Erythroblast (primary cell): ENCODE measurements around the gene SLC39A11.
"Not testable (repeated sequence)": the region's sequence is repeated elsewhere in the genome, so short reads cannot be mapped to it uniquely, and the experiment has no call there.

Experiments used
- DNase-seq, 2 experiments: peaks; one replicate each; lab custom pipeline; 2025; lab: John Stamatoyannopoulos, UW
- GATA1 ChIP-seq: IDR thresholded peaks from 2 replicates; pipeline ENCODE4 v1.6.1; 2011; ENCODE audit warnings: low read depth, mild to moderate bottlenecking, control low read depth, low read length, moderate library complexity
- POLR2A ChIP-seq: IDR thresholded peaks from 2 replicates; pipeline ENCODE4 v1.6.1; 2011; ENCODE audit warnings: mild to moderate bottlenecking, low read length

SLC39A11 gene

DNA sequence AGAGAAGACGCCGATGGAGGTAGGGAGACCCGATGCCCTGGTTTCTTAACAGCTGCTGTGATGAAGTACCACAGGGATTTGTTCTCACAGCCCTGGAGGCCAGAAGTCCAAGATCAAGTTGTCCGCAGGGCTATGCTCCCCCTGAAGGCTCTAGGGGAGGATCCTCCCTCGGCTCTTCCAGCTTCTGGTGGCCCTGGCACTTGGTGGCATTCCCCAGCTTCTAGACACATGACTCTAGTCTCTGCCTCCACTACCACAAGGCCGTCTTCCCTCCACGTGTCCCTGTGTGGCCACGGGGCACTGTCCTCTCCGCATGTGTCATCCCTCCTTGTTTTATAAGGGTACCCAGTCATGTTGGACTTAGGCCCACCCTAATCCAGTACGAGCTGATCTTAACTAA, 375.2 kb downstream of the SLC39A11 start:
- TF ChIP-seq POLR2A (no peak), GATA1 (no peak)

DNA sequence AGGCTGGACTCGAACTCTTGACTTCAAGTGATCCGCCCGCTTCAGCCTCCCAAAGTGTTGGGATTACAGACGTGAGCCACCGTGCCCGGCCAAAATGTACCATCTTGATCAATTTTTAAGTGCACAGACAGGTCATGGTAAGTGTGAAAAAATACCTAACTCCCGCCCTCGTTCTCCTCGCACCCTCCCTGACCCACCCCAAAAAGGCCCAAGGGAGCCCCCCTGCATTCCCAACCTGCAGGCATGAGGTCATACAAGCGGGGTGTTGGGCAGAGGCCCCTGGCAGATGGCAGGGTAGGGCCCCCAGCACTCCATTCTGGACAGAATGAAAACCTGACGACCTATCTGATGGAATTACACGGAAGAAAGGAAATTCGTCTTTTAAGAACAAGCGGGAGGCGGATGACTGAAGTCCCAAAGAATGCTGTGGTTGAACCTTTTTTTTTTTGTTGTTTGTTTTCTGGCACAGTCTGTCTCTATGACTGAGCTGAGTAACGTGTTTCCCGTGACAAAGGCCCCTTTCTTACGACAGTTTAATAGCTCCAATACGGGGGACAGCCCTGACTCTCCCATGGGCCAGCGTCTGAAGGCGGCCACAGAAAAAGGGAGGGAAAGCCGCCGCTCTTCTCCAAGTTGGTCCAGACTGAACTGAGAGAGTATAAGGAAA, 376.4 kb downstream of the SLC39A11 start:
- DNase-seq, result no peak
- TF ChIP-seq GATA1, result no peak
- no peak for TF ChIP-seq POLR2A

More for the DNA sequence above, 375.2 kb downstream of the SLC39A11 start:
- DNase-seq, result no peak

DNA sequence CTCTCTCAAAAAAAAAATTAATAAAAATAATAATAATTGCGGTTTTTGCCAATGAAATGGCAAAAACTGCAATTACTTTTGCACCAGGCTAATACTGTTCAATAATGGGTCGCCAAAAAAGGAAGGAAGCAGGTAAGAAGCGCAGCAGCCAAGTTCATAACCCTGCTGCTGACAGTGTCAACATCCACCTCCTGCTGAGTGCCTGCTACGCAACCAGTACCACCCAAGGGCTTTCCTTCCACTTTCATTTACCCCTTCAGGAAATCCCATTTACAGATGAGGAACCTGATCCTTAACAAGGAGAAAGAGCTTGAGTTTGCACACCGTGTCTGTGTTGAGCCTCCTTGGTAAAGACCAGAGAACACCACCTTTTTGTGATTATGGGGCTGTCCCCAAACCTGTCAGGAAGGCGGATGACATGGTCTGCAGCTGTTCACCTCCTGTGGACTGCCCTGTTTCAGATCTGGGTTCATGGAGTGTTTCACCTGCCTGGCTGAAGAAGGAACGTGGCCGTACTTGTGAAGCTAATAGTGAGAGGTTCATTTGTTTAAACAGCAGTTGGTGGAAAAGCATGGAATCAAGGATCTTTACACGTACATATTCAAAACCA, 378.0 kb downstream of the SLC39A11 start:
- no peak for TF ChIP-seq GATA1
- TF ChIP-seq POLR2A, result no peak
- no peak for DNase-seq

DNA sequence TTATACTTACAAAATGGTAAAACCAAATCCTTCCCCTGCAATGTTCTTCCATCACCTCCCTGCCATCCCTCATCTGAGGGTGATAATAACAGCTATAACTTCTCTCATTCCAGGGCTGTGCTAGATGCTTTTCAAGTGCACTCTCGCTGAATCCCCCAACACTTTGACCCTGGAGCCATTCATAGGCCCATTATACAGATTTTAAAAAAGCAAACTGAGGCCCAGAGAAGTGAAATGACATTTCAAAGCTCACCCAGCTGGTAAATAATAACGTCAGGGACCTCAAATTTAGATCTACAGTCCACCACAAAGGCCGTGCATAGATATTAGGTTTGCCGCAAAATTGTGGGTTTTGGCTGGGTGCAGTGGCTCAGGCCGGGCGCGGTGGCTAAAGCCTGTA, 378.8 kb downstream of the SLC39A11 start:
- TF ChIP-seq GATA1 (no peak), POLR2A (no peak)
- no peak for DNase-seq

DNA sequence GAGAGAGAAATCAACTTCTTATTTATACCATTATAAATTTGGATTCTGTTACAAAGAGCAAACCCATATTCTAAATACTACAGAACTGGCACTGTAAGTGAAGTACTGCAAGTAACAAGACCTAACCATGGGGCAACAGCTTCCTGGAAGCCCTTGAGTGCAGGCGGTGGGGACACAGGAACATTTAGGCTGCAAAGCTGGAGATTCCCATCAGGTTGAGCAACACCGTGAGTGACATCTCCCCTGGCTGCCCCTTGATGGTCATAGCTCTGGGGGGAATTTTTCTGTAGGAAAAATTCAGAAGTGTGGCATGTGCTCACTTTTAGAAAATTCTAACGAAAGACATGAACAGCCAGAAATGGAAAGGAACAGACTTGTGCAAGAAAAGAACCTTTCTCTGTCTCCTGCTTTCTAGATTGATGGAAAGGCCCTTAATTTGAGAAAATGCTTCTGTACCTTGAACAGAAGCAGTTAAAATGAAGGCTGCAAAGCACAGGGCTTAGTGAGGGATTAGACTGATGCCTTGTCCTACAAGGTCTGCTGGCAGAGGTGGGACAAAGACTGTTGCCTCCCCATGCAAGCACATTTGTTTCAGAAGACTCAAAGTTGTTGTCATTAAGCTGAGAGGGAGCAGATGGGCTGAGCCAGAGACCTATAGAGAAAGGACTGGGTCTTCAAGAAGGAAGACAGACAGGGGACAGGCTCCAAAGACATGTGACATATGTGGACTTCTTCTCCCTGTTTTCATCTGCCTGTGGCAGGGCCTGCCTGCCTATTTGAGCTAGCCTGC, 380.8 kb downstream of the SLC39A11 start:
- DNase-seq, result no peak
- TF ChIP-seq GATA1, result no peak
- no peak for TF ChIP-seq POLR2A

- DNase-seq, result no peak
- TF ChIP-seq POLR2A, result no peak
- TF ChIP-seq GATA1, result no peak
Measured at GRCh38 chr17:72710834-72711233, 381.7 kb downstream of the SLC39A11 start.

DNA sequence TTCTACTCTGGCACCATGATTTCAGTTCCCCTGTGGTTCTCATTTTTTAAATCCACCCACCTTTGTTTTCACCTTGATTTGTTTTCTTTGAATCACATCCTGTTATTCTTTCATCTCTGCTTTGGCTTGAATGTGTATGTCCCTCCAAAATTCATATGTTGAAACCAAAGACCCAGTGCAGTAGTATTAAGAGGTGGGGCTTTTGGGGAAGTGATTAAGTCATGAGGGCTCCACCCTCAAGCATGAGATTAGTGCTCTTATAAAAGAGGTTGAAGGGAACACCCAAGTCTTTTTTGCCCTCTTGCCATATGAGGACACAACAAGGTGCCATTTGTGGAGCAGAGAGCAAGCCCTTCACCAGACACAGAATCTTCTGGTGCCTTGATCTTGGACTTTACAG, 382.3 kb downstream of the SLC39A11 start:
- DNase-seq, result no peak
- TF ChIP-seq POLR2A (no peak), GATA1 (no peak)

DNA sequence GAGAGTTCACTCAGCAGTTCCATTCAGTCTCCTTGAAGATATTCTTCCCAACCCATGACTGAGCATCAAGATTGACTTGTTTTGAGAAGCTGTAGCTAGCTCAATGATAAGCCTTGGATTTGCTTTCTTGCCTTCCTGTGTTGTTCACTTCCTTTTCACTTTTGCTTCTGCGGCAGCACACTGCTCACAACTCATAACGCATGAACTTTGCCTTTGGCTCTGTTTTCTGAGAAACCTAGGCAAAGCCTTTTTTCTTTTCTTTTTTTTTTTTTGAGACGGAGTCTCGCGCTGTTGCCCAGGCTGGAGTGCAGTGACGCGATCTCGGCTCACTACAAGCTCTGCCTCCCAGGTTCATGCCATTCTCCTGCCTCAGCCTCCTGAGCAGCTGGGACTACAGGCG, 383.8 kb downstream of the SLC39A11 start:
- DNase-seq, result not testable (repeated sequence)

GRCh38 chr17:72707881-72708280, 384.6 kb downstream of the SLC39A11 start:
- TF ChIP-seq POLR2A (no peak), GATA1 (no peak)
- no peak for DNase-seq

- DNase-seq, result no peak
- TF ChIP-seq GATA1 (no peak), POLR2A (no peak)
Measured at GRCh38 chr17:72706396-72706981, 386.0 kb downstream of the SLC39A11 start.

GRCh38 chr17:72705905-72706395, 386.5 kb downstream of the SLC39A11 start:
- DNase-seq, result no peak
- TF ChIP-seq POLR2A (no peak), GATA1 (no peak)

- no peak for DNase-seq
- TF ChIP-seq POLR2A (no peak), GATA1 (no peak)
Measured at GRCh38 chr17:72702998-72703397, 389.5 kb downstream of the SLC39A11 start.

- TF ChIP-seq GATA1 (no peak), POLR2A (no peak)
- no peak for DNase-seq
Measured at GRCh38 chr17:72702136-72702735, 390.3 kb downstream of the SLC39A11 start.
